Measurements from ENCODE around the gene DALRD3.

GRCh38 chr3:48970586-48970985 is 47.8 kb downstream of the DALRD3 start:
- TF ChIP-seq EZH2 (IDR thresholded peaks at IDR 0.05; ENCODE audit: insufficient read depth, poor library complexity, severe bottlenecking) (no peak), EZH2phosphoT487 (IDR thresholded peaks at IDR 0.05; ENCODE audit: insufficient read depth, low read depth) (no peak)

All from GM23248 (cell line).